DOHH2 (cell line): ENCODE data around the gene ACYP2.
"Not testable (repeated sequence)": the region's sequence is repeated elsewhere in the genome, so short reads cannot be mapped to it uniquely, and the experiment has no call there.

Experiments
- H3F3A ChIP-seq: fragments of 200-600 bp; sonication (generic), shearing (Covaris generic); 2 replicates; pipeline ENCODE4 v1.6.0; 2016; ENCODE audit warnings: antibody characterized with exemption, mild to moderate bottlenecking; ENCODE audit not compliant: control insufficient read depth, insufficient read depth
- H3K27ac ChIP-seq: fragments of 200-600 bp; sonication (generic); 2 replicates; pipeline ENCODE4 v1.5.1; 2014; ENCODE audit warnings: low read depth, mild to moderate bottlenecking, low read length, moderate library complexity
- H3K27me3 ChIP-seq: fragments of 200-600 bp; sonication (generic); 2 replicates; pipeline ENCODE4 v1.6.1; 2014; ENCODE audit warnings: mild to moderate bottlenecking, low read length, mixed read lengths; ENCODE audit not compliant: control insufficient read depth
- H3K36me3 ChIP-seq: fragments of 200-600 bp; sonication (generic); 2 replicates; pipeline ENCODE4 v1.6.1; 2014; ENCODE audit warnings: mild to moderate bottlenecking, low read length, moderate library complexity, mixed read lengths; ENCODE audit not compliant: control insufficient read depth
- H3K4me1 ChIP-seq: fragments of 200-600 bp; sonication (generic); 2 replicates; pipeline ENCODE4 v1.6.1; 2014; ENCODE audit warnings: mild to moderate bottlenecking, low read length, mixed read lengths; ENCODE audit not compliant: control insufficient read depth
- H3K4me2 ChIP-seq: fragments of 200-600 bp; sonication (generic); 2 replicates; pipeline ENCODE4 v1.6.0; 2014; ENCODE audit warnings: mild to moderate bottlenecking, low read length, moderate library complexity
- H3K4me3 ChIP-seq: fragments of 200-600 bp; sonication (generic); 2 replicates; pipeline ENCODE4 v1.5.1; 2014; ENCODE audit warnings: mild to moderate bottlenecking, low read length, mixed read lengths
- H3K79me2 ChIP-seq: fragments of 200-600 bp; sonication (generic); 2 replicates; pipeline ENCODE4 v1.6.1; 2014; ENCODE audit warnings: mild to moderate bottlenecking, low read length, mixed read lengths; ENCODE audit not compliant: control insufficient read depth
- H3K9me2 ChIP-seq: fragments of 200-600 bp; sonication (generic); replicated peaks from 2 replicates; pipeline ENCODE4 v1.6.1; 2014; ENCODE audit warnings: mild to moderate bottlenecking, low read length, mixed read lengths; ENCODE audit not compliant: control insufficient read depth
- H3K9me3 ChIP-seq: fragments of 200-600 bp; sonication (generic); 2 replicates; pipeline ENCODE4 v1.6.1; 2014; ENCODE audit warnings: antibody characterized with exemption, low read length, mixed read lengths; ENCODE audit not compliant: control insufficient read depth, insufficient read depth
- H4K20me1 ChIP-seq: fragments of 200-600 bp; sonication (generic); 2 replicates; pipeline ENCODE4 v1.6.0; 2014; ENCODE audit warnings: low read depth, mild to moderate bottlenecking, antibody characterized with exemption, low read length, moderate library complexity; ENCODE audit not compliant: control insufficient read depth, insufficient read depth
- CTCF ChIP-seq: fragments of 200-600 bp; sonication (generic); IDR thresholded peaks from one replicate; pipeline ENCODE4 v1.5.1; 2014; ENCODE audit warnings: antibody characterized with exemption, mild to moderate bottlenecking, low read depth, low read length; ENCODE audit not compliant: poor library complexity, severe bottlenecking
- EZH2phosphoT487 ChIP-seq: fragments of 200-600 bp; sonication (generic); IDR thresholded peaks from 2 replicates; pipeline ENCODE4 v1.6.1; 2017; ENCODE audit warnings: borderline replicate concordance, mild to moderate bottlenecking, antibody characterized with exemption, low read length, moderate library complexity, mixed read lengths

ACYP2 gene

DNA sequence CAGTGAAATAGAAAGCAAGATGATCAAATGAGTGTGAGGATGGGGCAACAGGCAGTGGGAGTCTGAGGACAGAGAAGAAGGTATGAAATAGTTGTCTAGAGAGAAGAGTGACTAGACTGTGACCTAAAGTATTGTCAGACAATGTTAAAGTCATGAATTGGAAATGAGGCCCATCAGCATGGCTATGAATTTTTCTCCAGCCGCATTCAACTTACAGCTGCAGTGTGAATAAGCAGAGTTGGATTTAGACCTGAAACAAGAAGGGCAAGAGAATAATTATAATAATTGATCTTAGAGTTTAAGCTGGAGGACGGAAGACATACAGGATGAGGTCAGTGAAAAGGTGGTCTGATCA lies 144.8 kb downstream of the ACYP2 start:
- H3F3A ChIP-seq = no peaks in the 10 kb centered on the region
- H3K9me3 ChIP-seq = no peaks in the 10 kb centered on the region
- H3K27me3 ChIP-seq = no peaks in the 10 kb centered on the region
- H3K36me3 ChIP-seq = no peaks in the 10 kb centered on the region
- TF ChIP-seq CTCF = no peak
- H3K27ac ChIP-seq = no peak overlapping the region
- no peaks in the 10 kb centered on the region for H3K79me2 ChIP-seq
- H3K4me2 ChIP-seq = no peak overlapping the region
- H3K4me1 ChIP-seq = no peaks in the 10 kb centered on the region
- H3K4me3 ChIP-seq = no peak overlapping the region
- no peaks in the 10 kb centered on the region for H3K9me2 ChIP-seq
- H4K20me1 ChIP-seq = no peaks in the 10 kb centered on the region

DNA sequence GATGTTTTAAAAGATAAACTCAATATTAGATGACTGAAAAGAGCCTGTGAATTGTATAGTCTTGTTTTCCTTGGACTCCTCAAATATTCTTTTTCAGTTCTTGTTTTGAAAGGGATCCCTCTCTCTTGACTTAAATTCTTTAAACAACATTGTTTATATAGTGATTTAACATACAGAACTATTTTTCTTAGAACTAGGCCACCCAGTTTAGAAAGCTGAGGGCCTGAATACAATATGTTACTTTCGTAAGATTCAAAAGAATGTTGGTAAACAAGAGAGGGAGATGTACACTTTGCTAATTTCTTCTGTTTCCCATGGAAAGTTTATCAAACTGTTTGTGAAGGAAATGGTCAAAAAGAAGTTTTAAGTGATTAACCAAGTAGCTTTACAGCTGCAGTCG lies 146.1 kb downstream of the ACYP2 start:
- no peaks in the 10 kb centered on the region for H3K9me3 ChIP-seq
- H3K36me3 ChIP-seq = no peaks in the 10 kb centered on the region
- no peaks in the 10 kb centered on the region for H4K20me1 ChIP-seq
- H3K4me2 ChIP-seq = no peak overlapping the region
- H3K4me3 ChIP-seq = no peak overlapping the region
- no peak for TF ChIP-seq CTCF
- no peak for TF ChIP-seq EZH2phosphoT487
- H3K9me2 ChIP-seq = no peaks in the 10 kb centered on the region
- H3K4me1 ChIP-seq = no peaks in the 10 kb centered on the region
- H3F3A ChIP-seq = no peaks in the 10 kb centered on the region
- H3K79me2 ChIP-seq = no peaks in the 10 kb centered on the region
- no peak overlapping the region for H3K27ac ChIP-seq
- H3K27me3 ChIP-seq = no peaks in the 10 kb centered on the region

GRCh38 chr2:54262015-54262765 lies 146.8 kb downstream of the ACYP2 start:
- TF ChIP-seq CTCF (no peak), EZH2phosphoT487 (no peak)
- H3F3A ChIP-seq = no peaks in the 10 kb centered on the region
- H4K20me1 ChIP-seq = no peaks in the 10 kb centered on the region
- no peak overlapping the region for H3K27ac ChIP-seq
- no peaks in the 10 kb centered on the region for H3K36me3 ChIP-seq
- no peak overlapping the region for H3K4me3 ChIP-seq
- H3K9me2 ChIP-seq = no peaks in the 10 kb centered on the region
- no peaks in the 10 kb centered on the region for H3K9me3 ChIP-seq
- no peak overlapping the region for H3K4me2 ChIP-seq
- H3K79me2 ChIP-seq = no peaks in the 10 kb centered on the region
- H3K4me1 ChIP-seq = no peaks in the 10 kb centered on the region
- no peaks in the 10 kb centered on the region for H3K27me3 ChIP-seq

DNA sequence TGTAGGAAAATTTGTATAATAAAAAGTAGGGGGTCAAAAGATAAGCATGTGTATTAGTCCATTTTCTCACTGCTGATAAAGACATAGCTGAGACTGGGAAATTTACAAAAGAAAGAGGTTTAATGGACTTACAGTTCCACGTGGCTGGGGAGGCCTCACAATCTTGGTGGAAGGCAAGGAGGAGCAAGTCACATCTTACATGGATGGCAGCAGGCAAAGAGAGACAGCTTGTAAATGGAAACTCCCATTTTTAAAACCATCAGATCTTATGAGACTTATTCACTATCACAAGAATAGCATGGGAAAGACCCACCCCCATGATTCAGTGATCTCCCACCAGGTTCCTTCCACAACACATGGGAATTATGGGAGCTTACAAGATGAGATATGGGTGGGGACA lies 149.7 kb downstream of the ACYP2 start:
- not testable (repeated sequence) for H3K27ac ChIP-seq, H3K9me2 ChIP-seq, H3K4me1 ChIP-seq, H3K4me2 ChIP-seq, H3K36me3 ChIP-seq, H3K79me2 ChIP-seq, H3K27me3 ChIP-seq, H3K9me3 ChIP-seq, H3F3A ChIP-seq, H4K20me1 ChIP-seq, H3K4me3 ChIP-seq
